Measurements from ENCODE around the gene COA7.
"Not testable (repeated sequence)": the region's sequence is repeated elsewhere in the genome, so short reads cannot be mapped to it uniquely, and the experiment has no call there.

COA7 gene

GRCh38 chr1:52738893-52739292 lies 40.7 kb upstream of the COA7 start:
- no peak overlapping the region for H3K4me3 ChIP-seq (ENCODE audit: low read depth, low read length)
- ChIA-PET CTCF (interaction anchor here (1.7 to 2.5 kb wide), 3 partner anchors 9 to 16 kb away, joined by 4 to 11 read pairs (median 5); no protein-coding TSS in a partner anchor), POLR2A (interaction anchor here (1.5 kb wide), 1 partner anchor 12 kb away, joined by 3 read pairs; the partner anchor contains the start of gene ZYG11B)
- TF ChIP-seq CTCF (IDR thresholded peaks at IDR 0.05; ENCODE audit: insufficient read depth, low read length, missing control alignments): no peak
- DNase-seq (ENCODE audit: low read depth, low spot score): no peak

GRCh38 chr1:52738148-52738547 lies 40.0 kb upstream of the COA7 start:
- no peak for TF ChIP-seq CTCF (IDR thresholded peaks at IDR 0.05; ENCODE audit: insufficient read depth, low read length, missing control alignments)
- DNase-seq (ENCODE audit: low read depth, low spot score): no peak
- ChIA-PET CTCF (interaction anchor here (1.8 to 2.5 kb wide), 2 partner anchors 10 to 17 kb away, joined by 5 to 11 read pairs; no protein-coding TSS in a partner anchor), POLR2A (interaction anchor here (0.7 to 1.5 kb wide), 2 partner anchors 11 to 12 kb away, joined by 3 to 5 read pairs; partner anchors contain the start of gene ZYG11B)
- no peak overlapping the region for H3K4me3 ChIP-seq (ENCODE audit: low read depth, low read length)

- CTCF ChIA-PET: interaction anchor here (1.3 kb wide), 1 partner anchor 8 kb away, joined by 5 read pairs; no protein-coding TSS in a partner anchor
- H3K4me3 ChIP-seq (ENCODE audit: low read depth, low read length); DNase-seq (ENCODE audit: low read depth, low spot score); POLR2A ChIA-PET: not testable (repeated sequence)
Observed at GRCh38 chr1:52735371-52735770, 37.2 kb upstream of the COA7 start.

GRCh38 chr1:52733368-52733767 lies 35.2 kb upstream of the COA7 start:
- ChIA-PET CTCF (interaction anchor here (1.2 to 1.5 kb wide), 2 partner anchors 15 kb away, joined by 3 to 4 read pairs; no protein-coding TSS in a partner anchor), POLR2A (no interaction called here)
- no peak for TF ChIP-seq CTCF (IDR thresholded peaks at IDR 0.05; ENCODE audit: insufficient read depth, low read length, missing control alignments)
- DNase-seq (ENCODE audit: low read depth, low spot score): no peak
- H3K4me3 ChIP-seq (ENCODE audit: low read depth, low read length): no peak overlapping the region

- ChIA-PET CTCF (interaction anchor here (1.0 to 2.2 kb wide), 7 partner anchors 9 to 454 kb away, joined by 3 to 12 read pairs (median 4); no protein-coding TSS in a partner anchor), POLR2A (interaction anchor here (0.7 kb wide), 1 partner anchor 10 kb away, joined by 5 read pairs; no protein-coding TSS in a partner anchor)
- TF ChIP-seq CTCF (IDR thresholded peaks at IDR 0.05; ENCODE audit: insufficient read depth, low read length, missing control alignments): no peak
- H3K4me3 ChIP-seq (ENCODE audit: low read depth, low read length): peak overlapping the region; percentile 27
- DNase-seq (ENCODE audit: low read depth, low spot score): no peak
Observed at GRCh38 chr1:52727956-52728656, 30.0 kb upstream of the COA7 start.

- ChIA-PET CTCF (interaction anchor here (1.2 to 2.2 kb wide), 6 partner anchors 10 to 459 kb away, joined by 3 to 12 read pairs (median 4); no protein-coding TSS in a partner anchor), POLR2A (interaction anchor here (0.7 to 1.3 kb wide), 2 partner anchors 11 kb away, joined by 3 to 5 read pairs; no protein-coding TSS in a partner anchor)
- peak overlapping the region; percentile 88 for H3K4me3 ChIP-seq (ENCODE audit: low read depth, low read length)
- no peak for DNase-seq (ENCODE audit: low read depth, low spot score)
- TF ChIP-seq CTCF (IDR thresholded peaks at IDR 0.05; ENCODE audit: insufficient read depth, low read length, missing control alignments): no peak
Observed at GRCh38 chr1:52727114-52727586, 29.0 kb upstream of the COA7 start.
